ENCODE results near the gene RAPGEF3. TPM values are rescaled to one million over a fixed set of nuclear protein-coding genes. Genes with fewer than 3 reads are reported as not detected.
A peak's percentile ranks its signal among the peaks of the same experiment; 100 is the strongest.

Gene RAPGEF3
- total and polyA plus RNA-seq, 5 donors: 14.1 to 44.9 (median 23.6) TPM

DNA sequence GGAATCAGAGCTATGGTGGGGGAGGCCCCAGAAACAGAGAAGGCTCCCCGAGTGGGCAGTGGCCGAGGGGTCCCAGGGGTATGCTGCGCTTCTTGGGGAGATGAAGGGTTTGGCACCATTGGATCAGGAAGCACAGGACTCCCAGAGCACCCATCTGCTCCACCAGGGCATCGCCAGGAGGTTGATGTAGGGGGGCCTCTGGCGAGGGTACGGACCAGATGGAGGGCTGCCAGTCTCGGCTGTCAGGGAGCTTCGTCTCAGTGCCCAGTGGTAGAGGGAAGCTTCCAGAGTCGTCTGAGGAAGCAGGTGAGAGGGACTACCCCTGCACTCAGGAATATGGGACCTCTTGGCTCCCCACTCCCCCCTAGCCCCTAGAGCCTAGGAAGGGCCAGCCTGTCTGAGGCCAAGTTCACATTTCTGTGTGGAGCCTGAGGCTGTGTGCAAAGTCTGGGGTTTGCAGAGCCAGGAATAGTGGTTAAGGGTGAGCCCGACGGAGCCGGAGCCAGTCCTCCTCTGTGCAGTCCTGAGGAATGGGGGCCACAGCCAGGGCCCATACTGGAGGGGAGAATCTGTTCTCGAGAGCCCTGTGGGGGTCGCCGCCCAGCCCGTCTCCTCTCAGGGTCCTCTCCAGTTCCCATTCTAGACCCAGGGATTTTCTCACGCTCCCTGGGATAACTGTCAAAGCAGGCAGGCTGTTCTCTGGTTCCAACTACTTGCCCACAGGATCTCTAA is 24.5 kb upstream of the RAPGEF3 start:
- whole genome bisulfite sequencing: 69% methylated on average over 17 of the region's 17 CpGs
- Histone ChIP-seq H3K27me3 (ENCODE audit: control insufficient read depth, insufficient read depth) (no peaks in the 10 kb centered on the region), H3K4me1 (ENCODE audit: control insufficient read depth, insufficient read depth, low read length) (peaks cover 6% of the 10 kb centered on the region), H3K9me3 (ENCODE audit: control insufficient read depth, low read length) (no peaks in the 10 kb centered on the region), H3K27ac (ENCODE audit: low read length) (no peak overlapping the region), H3K4me3 (ENCODE audit: low read length) (no peak overlapping the region)
- DNase-seq (no peak), ATAC-seq (no peak)
- intact Hi-C loops (cut with DNase I): loop anchor here in 1 of 4 donors (10.0 kb wide), 1 partner anchor 52 kb away; no protein-coding TSS in a partner anchor

- 68% methylated on average over 8 of the region's 8 CpGs for WGBS
- Histone ChIP-seq H3K27ac (ENCODE audit: low read length) (no peak overlapping the region), H3K27me3 (ENCODE audit: control insufficient read depth, insufficient read depth) (no peaks in the 10 kb centered on the region), H3K9me3 (ENCODE audit: control insufficient read depth, low read length) (no peaks in the 10 kb centered on the region), H3K4me3 (ENCODE audit: low read length) (no peak overlapping the region), H3K4me1 (ENCODE audit: control insufficient read depth, insufficient read depth, low read length) (peaks cover 10% of the 10 kb centered on the region)
- ATAC-seq: peak in 1 of 2 donors; percentile 2
- intact Hi-C loops (cut with DNase I): loop anchor here in 1 of 4 donors (10.0 kb wide), 1 partner anchor 52 kb away; no protein-coding TSS in a partner anchor
- peak in 1 of 3 donors; percentile 59 for DNase-seq
Measured at GRCh38 chr12:47782372-47782770, 23.7 kb upstream of the RAPGEF3 start.

- DNase-seq (peak in 1 of 3 donors; percentile 47), ATAC-seq (no peak)
- intact Hi-C loops (cut with DNase I): loop anchor here in 1 of 4 donors (10.0 kb wide), 1 partner anchor 53 kb away; no protein-coding TSS in a partner anchor
- Histone ChIP-seq H3K27me3 (ENCODE audit: control insufficient read depth, insufficient read depth) (no peaks in the 10 kb centered on the region), H3K27ac (ENCODE audit: low read length) (no peak overlapping the region), H3K4me1 (ENCODE audit: control insufficient read depth, insufficient read depth, low read length) (peaks cover 15% of the 10 kb centered on the region), H3K9me3 (ENCODE audit: control insufficient read depth, low read length) (no peaks in the 10 kb centered on the region), H3K4me3 (ENCODE audit: low read length) (no peak overlapping the region)
- 66% methylated on average over 13 of the region's 13 CpGs for WGBS
Measured at GRCh38 chr12:47781479-47782371, 23.0 kb upstream of the RAPGEF3 start.

- Histone ChIP-seq H3K4me3 (ENCODE audit: low read length) (no peak overlapping the region), H3K27ac (ENCODE audit: low read length) (no peak overlapping the region), H3K9me3 (ENCODE audit: control insufficient read depth, low read length) (no peaks in the 10 kb centered on the region), H3K27me3 (ENCODE audit: control insufficient read depth, insufficient read depth) (no peaks in the 10 kb centered on the region), H3K4me1 (ENCODE audit: control insufficient read depth, insufficient read depth, low read length) (peaks cover 26% of the 10 kb centered on the region)
- peak; percentile 23 to 67 (median 58) for DNase-seq
- WGBS: 53% methylated on average over 11 of the region's 11 CpGs
- peak; percentile 2 to 14 for ATAC-seq
- intact Hi-C loops (cut with DNase I): loop anchor here (2.0 to 10.0 kb wide), 3 partner anchors 55 to 59 kb away; no protein-coding TSS in a partner anchor
Measured at GRCh38 chr12:47779943-47780504, 21.3 kb upstream of the RAPGEF3 start.

DNA sequence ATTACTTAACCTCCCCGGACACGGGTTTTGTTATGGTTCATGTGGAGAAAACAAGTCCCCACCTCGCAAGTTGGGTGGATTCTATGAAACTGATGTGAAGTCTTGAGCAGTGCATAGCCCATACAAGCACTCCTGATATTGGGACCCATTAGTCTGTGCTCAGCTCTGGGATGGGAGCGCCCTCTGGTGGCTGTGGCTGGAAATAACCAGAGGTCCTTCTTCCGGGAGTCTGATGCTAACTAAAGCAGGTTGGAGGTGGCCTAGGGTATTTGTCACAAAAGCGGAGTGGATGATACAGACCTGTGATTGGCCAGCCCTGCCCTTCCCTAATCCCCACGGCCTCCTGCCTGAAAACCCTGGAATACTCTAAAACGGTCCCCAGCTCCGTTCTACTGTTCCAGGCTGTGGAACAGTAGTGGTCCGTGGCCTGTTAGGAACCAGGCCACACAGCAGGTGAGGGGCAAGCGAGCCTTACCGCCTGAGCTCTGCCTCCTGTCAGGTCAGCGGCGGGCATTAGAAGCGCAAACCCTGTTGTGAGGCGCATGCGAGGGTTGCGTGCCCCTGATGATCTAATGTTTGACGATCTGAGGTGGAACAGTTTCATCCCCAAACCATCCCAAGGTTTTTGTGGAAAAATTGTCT is 20.7 kb upstream of the RAPGEF3 start:
- ATAC-seq (peak; percentile 68 to 69), DNase-seq (peak; percentile 84 to 95 (median 95))
- intact Hi-C loops (cut with DNase I): loop anchor here in 3 of 4 donors (2.0 to 5.0 kb wide), 2 partner anchors 58 to 59 kb away; no protein-coding TSS in a partner anchor
- Histone ChIP-seq H3K27me3 (ENCODE audit: control insufficient read depth, insufficient read depth) (no peaks in the 10 kb centered on the region), H3K9me3 (ENCODE audit: control insufficient read depth, low read length) (no peaks in the 10 kb centered on the region), H3K4me1 (ENCODE audit: control insufficient read depth, insufficient read depth, low read length) (peaks cover 29% of the 10 kb centered on the region), H3K4me3 (ENCODE audit: low read length) (no peak overlapping the region), H3K27ac (ENCODE audit: low read length) (no peak overlapping the region)
- 33% methylated on average over 19 of the region's 19 CpGs for WGBS

GRCh38 chr12:47778881-47779280 is 20.2 kb upstream of the RAPGEF3 start:
- H3K4me1 ChIP-seq (ENCODE audit: control insufficient read depth, insufficient read depth, low read length): peaks cover 29% of the 10 kb centered on the region
- DNase-seq (peak; percentile 28 to 69 (median 67)), ATAC-seq (peak in 1 of 2 donors; percentile 1)
- H3K9me3 ChIP-seq (ENCODE audit: control insufficient read depth, low read length): no peaks in the 10 kb centered on the region
- WGBS: 44% methylated on average over 14 of the region's 14 CpGs
- H3K27ac ChIP-seq (ENCODE audit: low read length): no peak overlapping the region
- no peak overlapping the region for H3K4me3 ChIP-seq (ENCODE audit: low read length)
- intact Hi-C loops (cut with DNase I): loop anchor here in 3 of 4 donors (2.0 to 5.0 kb wide), 2 partner anchors 58 to 60 kb away; no protein-coding TSS in a partner anchor
- no peaks in the 10 kb centered on the region for H3K27me3 ChIP-seq (ENCODE audit: control insufficient read depth, insufficient read depth)

DNA sequence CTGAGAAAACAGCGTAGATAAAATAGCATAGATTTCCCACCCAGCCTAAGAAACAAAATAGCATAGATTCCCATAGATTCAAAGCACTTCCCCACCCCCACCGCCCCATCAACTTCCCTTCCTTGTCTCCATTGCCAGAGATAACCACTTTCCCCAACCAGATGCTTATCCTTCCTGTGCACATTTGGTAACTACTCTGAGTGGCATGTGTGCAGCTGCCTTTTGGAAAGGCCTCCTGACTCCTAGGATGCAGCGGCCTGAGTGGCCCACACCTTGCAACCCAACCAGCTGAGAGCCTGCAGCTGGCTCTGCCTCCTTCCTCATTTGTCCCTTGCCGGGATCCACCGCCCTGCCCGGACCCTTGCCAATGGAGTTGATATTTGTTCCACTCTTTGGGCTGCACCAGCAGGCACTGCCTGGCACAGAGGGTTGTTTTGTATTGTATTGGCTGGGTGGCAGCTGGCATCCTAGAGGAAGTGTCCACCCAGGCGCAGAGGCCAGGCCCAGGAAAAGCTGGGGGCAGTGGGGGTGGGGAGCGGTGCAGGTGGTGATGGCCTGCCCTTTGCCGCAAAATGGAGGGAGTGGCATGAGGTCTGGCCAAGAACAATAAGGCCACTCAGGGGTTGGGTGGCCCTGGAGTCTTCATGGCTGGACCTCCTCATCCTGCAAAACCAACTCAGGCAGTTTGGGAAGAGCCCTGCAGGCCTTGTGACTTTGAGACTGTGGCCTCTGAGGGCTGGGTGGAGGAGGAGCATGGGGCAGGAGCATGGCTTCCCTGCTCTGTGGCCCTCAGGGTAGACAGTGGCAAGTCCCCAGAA is 19.3 kb upstream of the RAPGEF3 start:
- intact Hi-C loops (cut with DNase I): loop anchor here in 3 of 4 donors (2.0 to 5.0 kb wide), 2 partner anchors 59 to 61 kb away; no protein-coding TSS in a partner anchor
- 45% methylated on average over 9 of the region's 9 CpGs for WGBS
- no peak overlapping the region for H3K27ac ChIP-seq (ENCODE audit: low read length)
- H3K27me3 ChIP-seq (ENCODE audit: control insufficient read depth, insufficient read depth): no peaks in the 10 kb centered on the region
- ATAC-seq (peak; percentile 1 to 12), DNase-seq (peak; percentile 47 to 79 (median 77))
- no peak overlapping the region for H3K4me3 ChIP-seq (ENCODE audit: low read length)
- H3K9me3 ChIP-seq (ENCODE audit: control insufficient read depth, low read length): no peaks in the 10 kb centered on the region
- peaks cover 29% of the 10 kb centered on the region for H3K4me1 ChIP-seq (ENCODE audit: control insufficient read depth, insufficient read depth, low read length)

- H3K9me3 ChIP-seq (ENCODE audit: control insufficient read depth, low read length): no peaks in the 10 kb centered on the region
- H3K27me3 ChIP-seq (ENCODE audit: control insufficient read depth, insufficient read depth): no peaks in the 10 kb centered on the region
- peak in 1 of 3 donors; percentile 53 for DNase-seq
- peaks cover 29% of the 10 kb centered on the region for H3K4me1 ChIP-seq (ENCODE audit: control insufficient read depth, insufficient read depth, low read length)
- no peak overlapping the region for H3K4me3 ChIP-seq (ENCODE audit: low read length)
- 42% methylated on average over 1 of the region's 1 CpG for WGBS
- intact Hi-C loops (cut with DNase I): loop anchor here in 2 of 4 donors (5.0 kb wide), 1 partner anchor 60 kb away; no protein-coding TSS in a partner anchor
- H3K27ac ChIP-seq (ENCODE audit: low read length): peak overlapping the region; percentile 1
- no peak for ATAC-seq
Measured at GRCh38 chr12:47777151-47777550, 18.5 kb upstream of the RAPGEF3 start.

DNA sequence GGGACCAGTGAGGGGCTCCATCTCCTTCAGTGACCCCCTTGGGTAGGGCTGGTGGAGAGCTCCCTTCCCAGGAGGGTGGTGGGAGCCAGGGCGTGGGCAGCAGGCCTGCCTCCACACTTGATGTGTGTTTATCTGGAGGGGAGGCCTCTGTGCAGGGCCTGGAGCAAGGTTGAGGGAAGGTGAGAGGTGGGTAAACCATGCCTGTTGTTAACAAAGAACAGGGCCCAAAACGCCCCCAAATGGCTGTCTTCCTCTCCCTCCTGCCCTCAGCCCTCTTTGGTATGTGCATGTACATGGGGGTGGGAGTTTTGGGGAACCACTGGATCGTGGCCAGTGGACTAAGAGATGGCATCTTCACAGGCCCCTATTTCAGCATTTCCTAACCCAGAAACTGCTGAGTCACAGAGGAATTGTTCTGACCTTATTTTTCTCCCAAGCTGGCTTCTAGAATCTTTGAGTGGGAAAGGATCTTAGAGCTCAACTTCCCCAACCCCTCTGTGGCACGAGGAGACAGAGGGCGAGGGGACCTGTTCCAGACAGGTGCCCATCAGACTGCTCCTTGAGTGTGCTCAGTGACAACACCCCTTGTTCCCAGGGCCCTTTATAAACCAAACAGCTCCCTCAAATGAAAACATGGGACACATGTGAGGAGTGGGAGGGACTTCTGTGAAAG is 17.9 kb upstream of the RAPGEF3 start:
- peaks cover 29% of the 10 kb centered on the region for H3K4me1 ChIP-seq (ENCODE audit: control insufficient read depth, insufficient read depth, low read length)
- WGBS: 64% methylated on average over 5 of the region's 5 CpGs
- ATAC-seq: no peak

More for the DNA sequence above, 17.9 kb upstream of the RAPGEF3 start:
- intact Hi-C loops (cut with DNase I): loop anchor here in 2 of 4 donors (5.0 kb wide), 1 partner anchor 61 kb away; no protein-coding TSS in a partner anchor
- no peaks in the 10 kb centered on the region for H3K9me3 ChIP-seq (ENCODE audit: control insufficient read depth, low read length)
- peak in 2 of 3 donors; percentile 32 to 66 for DNase-seq
- H3K27ac ChIP-seq (ENCODE audit: low read length): peak overlapping the region; percentile 50
- H3K27me3 ChIP-seq (ENCODE audit: control insufficient read depth, insufficient read depth): no peaks in the 10 kb centered on the region
- no peak overlapping the region for H3K4me3 ChIP-seq (ENCODE audit: low read length)

Measured in right cardiac atrium (tissue), 5 donors.